ENCODE results near the gene MIB2. TPM values are rescaled to one million over a fixed set of nuclear protein-coding genes. Genes with fewer than 3 reads are reported as not detected.
A peak's percentile ranks its signal among the peaks of the same experiment; 100 is the strongest.
"Not testable (repeated sequence)": the region's sequence is repeated elsewhere in the genome, so short reads cannot be mapped to it uniquely, and the experiment has no call there.

MIB2 gene
- total and polyA plus RNA-seq, 4 experiments from 2014 or later = 12.7 to 114 (median 73.5) TPM

GRCh38 chr1:1631782-1632420 is 16.6 kb downstream of the MIB2 start, which contains the start of gene MMP23B:
Gene MMP23B (plus strand): TSS chr1:1632173. CDS start chr1:1632219, 46 bp downstream.
- H3K4me1 Mint-ChIP-seq = peaks cover 3 to 9% (median 5%) of the 10 kb centered on the region in 4 donors
- Histone ChIP-seq H3K36me3 (ENCODE audit: insufficient read depth, low read length) (no peaks in the 10 kb centered on the region), H3K9me3 (ENCODE audit: control insufficient read depth in 1 of 2, low read length in 2 of 2) (no peaks in the 10 kb centered on the region), H3K4me3 (ENCODE audit: low read length in 2 of 2) (no peak within 1 kb of the TSS), H3K4me1 (ENCODE audit: insufficient read depth, low read length) (peaks cover 19% of the 10 kb centered on the region), H3K27me3 (ENCODE audit: insufficient read depth, low read length) (no peaks in the 10 kb centered on the region), H3K27ac (ENCODE audit: low read depth, low read length) (peak within 1 kb of the TSS; percentile 21)
- intact Hi-C loops (cut with micrococcal nuclease) = loop anchor here (2.0 kb wide), 2 partner anchors 17 to 57 kb away; partner anchors contain the start of genes MIB2 and SSU72
- POLR2A ChIA-PET (ENCODE audit: partially characterized antibody) = interaction anchor here (0.7 to 4.5 kb wide), 8 partner anchors 9 to 232 kb away, joined by 3 to 152 read pairs (median 4); partner anchors contain the start of gene MIB2
- peaks cover 0 to 2% (median 0%) of the 10 kb centered on the region in 8 donors for H3K9me3 Mint-ChIP-seq
- DNase-seq = no peak
- peak within 1 kb of the TSS in 6 of 8 donors; percentile 10 to 68 (median 40) for H3K4me3 Mint-ChIP-seq
- peaks cover 0 to 6% of the 10 kb centered on the region in 2 donors for H3K36me3 Mint-ChIP-seq
- peak within 1 kb of the TSS in 3 of 7 donors; percentile 29 to 69 (median 61) for H3K27ac Mint-ChIP-seq
- CTCF ChIA-PET (ENCODE audit: partially characterized antibody) = no interaction called here
- H3K27me3 Mint-ChIP-seq = peaks cover 2 to 4% of the 10 kb centered on the region in 2 donors

- H3K4me1 Mint-ChIP-seq; H3K36me3 ChIP-seq (ENCODE audit: insufficient read depth, low read length); DNase-seq; H3K27ac ChIP-seq (ENCODE audit: low read depth, low read length); H3K27me3 ChIP-seq (ENCODE audit: insufficient read depth, low read length); H3K9me3 Mint-ChIP-seq; H3K27me3 Mint-ChIP-seq; POLR2A ChIA-PET (ENCODE audit: partially characterized antibody); H3K36me3 Mint-ChIP-seq; H3K9me3 ChIP-seq (ENCODE audit: control insufficient read depth in 1 of 2, low read length in 2 of 2); H3K4me3 ChIP-seq (ENCODE audit: low read length in 2 of 2); intact Hi-C loops (cut with micrococcal nuclease); CTCF ChIA-PET (ENCODE audit: partially characterized antibody); H3K4me3 Mint-ChIP-seq; H3K27ac Mint-ChIP-seq: not testable (repeated sequence)
- H3K4me1 ChIP-seq (ENCODE audit: insufficient read depth, low read length) = peaks cover 19% of the 10 kb centered on the region
Measured at GRCh38 chr1:1633409-1633808, 18.1 kb downstream of the MIB2 start.

DNA sequence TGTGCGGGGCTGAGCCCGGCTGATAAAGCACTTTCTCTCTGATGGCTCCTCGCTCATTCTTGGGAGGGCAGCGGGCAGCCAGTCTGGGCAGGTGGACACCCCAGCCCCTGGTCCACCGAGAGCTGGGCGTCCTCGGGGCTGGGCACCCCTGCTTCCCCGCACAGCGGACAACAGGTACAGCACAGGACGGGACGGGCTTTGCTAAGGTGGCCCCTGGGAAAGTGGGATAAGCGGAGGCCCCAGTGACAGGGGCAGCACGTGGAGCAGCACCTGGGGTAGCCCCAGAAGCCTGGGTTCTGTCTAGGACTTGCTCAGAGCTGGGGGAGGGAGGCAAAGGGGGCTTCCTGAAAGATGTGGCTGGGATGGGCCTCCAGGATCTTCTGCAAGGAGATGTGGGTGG is 19.3 kb downstream of the MIB2 start:
- H3K4me3 ChIP-seq (ENCODE audit: low read length in 2 of 2); H3K27ac Mint-ChIP-seq; H3K4me1 Mint-ChIP-seq; H3K9me3 Mint-ChIP-seq; POLR2A ChIA-PET (ENCODE audit: partially characterized antibody); H3K27me3 Mint-ChIP-seq; intact Hi-C loops (cut with micrococcal nuclease); DNase-seq; H3K36me3 Mint-ChIP-seq; H3K36me3 ChIP-seq (ENCODE audit: insufficient read depth, low read length); H3K4me3 Mint-ChIP-seq; H3K27ac ChIP-seq (ENCODE audit: low read depth, low read length); H3K9me3 ChIP-seq (ENCODE audit: control insufficient read depth in 1 of 2, low read length in 2 of 2); H3K27me3 ChIP-seq (ENCODE audit: insufficient read depth, low read length); CTCF ChIA-PET (ENCODE audit: partially characterized antibody): not testable (repeated sequence)
- H3K4me1 ChIP-seq (ENCODE audit: insufficient read depth, low read length) = peaks cover 15% of the 10 kb centered on the region

DNA sequence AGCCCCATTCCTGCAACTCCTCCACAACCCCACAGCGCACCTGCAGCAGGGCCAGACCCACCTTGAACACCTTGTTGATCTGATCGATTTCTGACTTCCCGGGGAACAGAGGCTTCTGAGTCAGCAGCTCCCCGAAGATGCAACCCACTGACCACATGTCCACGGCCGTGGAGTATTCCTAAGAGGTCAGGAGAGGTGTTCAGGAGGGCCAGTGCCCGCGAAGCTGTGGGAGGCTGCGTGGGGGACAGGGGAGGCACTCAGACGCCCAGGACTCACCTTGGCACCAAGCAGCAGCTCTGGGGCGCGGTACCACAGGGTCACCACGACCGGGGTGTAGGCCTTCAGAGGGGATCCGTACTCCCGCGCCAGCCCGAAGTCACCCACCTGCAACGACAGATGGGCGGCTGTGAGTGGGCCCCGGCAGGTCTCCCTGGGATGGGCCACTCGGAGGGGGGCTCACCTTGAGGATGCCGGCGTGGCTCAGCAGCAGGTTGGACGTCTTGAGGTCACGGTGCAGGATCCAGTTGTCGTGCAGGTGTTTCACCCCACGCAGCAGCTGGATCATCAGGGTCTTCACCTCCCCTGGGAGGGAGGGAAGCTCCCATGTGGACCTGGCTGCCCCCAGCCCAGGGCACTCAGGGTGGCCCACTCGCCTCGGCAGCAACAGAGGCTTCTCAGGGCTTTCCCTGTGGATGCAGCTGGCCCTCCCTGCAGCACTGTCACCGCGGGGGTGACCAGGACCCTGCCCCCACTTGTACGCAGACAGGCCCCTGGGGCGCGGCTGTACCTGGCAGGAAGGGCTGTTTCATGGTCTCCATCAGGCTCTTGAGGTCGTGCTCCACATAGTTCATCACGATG is 21.6 kb downstream of the MIB2 start:
- H3K27me3 ChIP-seq (ENCODE audit: insufficient read depth, low read length); H3K27ac Mint-ChIP-seq; POLR2A ChIA-PET (ENCODE audit: partially characterized antibody); H3K27ac ChIP-seq (ENCODE audit: low read depth, low read length); H3K36me3 Mint-ChIP-seq; H3K9me3 ChIP-seq (ENCODE audit: control insufficient read depth in 1 of 2, low read length in 2 of 2); H3K27me3 Mint-ChIP-seq; H3K4me1 ChIP-seq (ENCODE audit: insufficient read depth, low read length); intact Hi-C loops (cut with micrococcal nuclease); H3K4me1 Mint-ChIP-seq; CTCF ChIA-PET (ENCODE audit: partially characterized antibody); H3K36me3 ChIP-seq (ENCODE audit: insufficient read depth, low read length); H3K9me3 Mint-ChIP-seq; H3K4me3 ChIP-seq (ENCODE audit: low read length in 2 of 2): not testable (repeated sequence)
- H3K4me3 Mint-ChIP-seq = peak overlapping the region in 1 of 8 donors; percentile 30
- peak in 1 of 5 donors; percentile 29 for DNase-seq

GRCh38 chr1:1637479-1637875 is 22.2 kb downstream of the MIB2 start:
- H3K4me1 ChIP-seq (ENCODE audit: insufficient read depth, low read length); H3K9me3 Mint-ChIP-seq; H3K27ac ChIP-seq (ENCODE audit: low read depth, low read length); H3K27me3 ChIP-seq (ENCODE audit: insufficient read depth, low read length); H3K27me3 Mint-ChIP-seq; H3K4me3 Mint-ChIP-seq; H3K36me3 ChIP-seq (ENCODE audit: insufficient read depth, low read length); H3K9me3 ChIP-seq (ENCODE audit: control insufficient read depth in 1 of 2, low read length in 2 of 2); H3K4me1 Mint-ChIP-seq; POLR2A ChIA-PET (ENCODE audit: partially characterized antibody); H3K4me3 ChIP-seq (ENCODE audit: low read length in 2 of 2); CTCF ChIA-PET (ENCODE audit: partially characterized antibody); intact Hi-C loops (cut with micrococcal nuclease); H3K27ac Mint-ChIP-seq; H3K36me3 Mint-ChIP-seq: not testable (repeated sequence)
- peak in 1 of 5 donors; percentile 31 for DNase-seq

GRCh38 chr1:1638528-1638927 is 23.2 kb downstream of the MIB2 start:
- H3K36me3 Mint-ChIP-seq; H3K36me3 ChIP-seq (ENCODE audit: insufficient read depth, low read length); intact Hi-C loops (cut with micrococcal nuclease); H3K4me3 ChIP-seq (ENCODE audit: low read length in 2 of 2); H3K4me3 Mint-ChIP-seq; H3K27me3 Mint-ChIP-seq; H3K4me1 ChIP-seq (ENCODE audit: insufficient read depth, low read length); CTCF ChIA-PET (ENCODE audit: partially characterized antibody); H3K27me3 ChIP-seq (ENCODE audit: insufficient read depth, low read length); H3K9me3 Mint-ChIP-seq; H3K27ac ChIP-seq (ENCODE audit: low read depth, low read length); H3K9me3 ChIP-seq (ENCODE audit: control insufficient read depth in 1 of 2, low read length in 2 of 2); DNase-seq; H3K27ac Mint-ChIP-seq; H3K4me1 Mint-ChIP-seq: not testable (repeated sequence)
- POLR2A ChIA-PET (ENCODE audit: partially characterized antibody) = interaction anchor here (1.0 kb wide), 1 partner anchor 8 kb away, joined by 4 read pairs; no protein-coding TSS in a partner anchor

DNA sequence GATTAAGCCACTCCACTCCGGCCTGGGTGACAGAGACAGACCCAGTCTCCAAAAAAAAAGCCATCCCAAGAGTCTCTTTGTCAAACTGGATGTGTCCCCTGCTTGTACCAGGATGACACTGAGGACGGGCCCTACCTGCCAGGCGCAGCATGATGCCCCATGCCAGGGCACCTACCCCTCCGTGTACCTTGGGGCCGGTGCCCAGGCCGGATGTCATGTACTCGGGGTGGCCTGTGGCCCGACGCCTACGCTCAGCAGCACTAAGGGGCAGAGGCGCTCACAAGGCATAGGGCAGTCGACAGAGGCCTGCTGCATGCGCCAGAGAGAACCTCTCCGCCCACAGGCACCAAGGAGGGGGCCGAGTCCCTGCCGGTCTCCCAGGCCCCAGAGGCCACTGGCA is 24.1 kb downstream of the MIB2 start:
- H3K27ac Mint-ChIP-seq = peak overlapping the region in 1 of 7 donors; percentile 64
- H3K4me3 ChIP-seq (ENCODE audit: low read length in 2 of 2); H3K27me3 ChIP-seq (ENCODE audit: insufficient read depth, low read length); H3K27ac ChIP-seq (ENCODE audit: low read depth, low read length); intact Hi-C loops (cut with micrococcal nuclease); DNase-seq; H3K4me1 ChIP-seq (ENCODE audit: insufficient read depth, low read length); H3K36me3 Mint-ChIP-seq; H3K4me1 Mint-ChIP-seq; H3K9me3 Mint-ChIP-seq; CTCF ChIA-PET (ENCODE audit: partially characterized antibody); H3K27me3 Mint-ChIP-seq; H3K36me3 ChIP-seq (ENCODE audit: insufficient read depth, low read length); H3K4me3 Mint-ChIP-seq; H3K9me3 ChIP-seq (ENCODE audit: control insufficient read depth in 1 of 2, low read length in 2 of 2): not testable (repeated sequence)
- POLR2A ChIA-PET (ENCODE audit: partially characterized antibody) = interaction anchor here (1.0 kb wide), 1 partner anchor 9 kb away, joined by 4 read pairs; no protein-coding TSS in a partner anchor
